Panc1 (cell line): Measurements from ENCODE around the gene HOTAIR. TPM values are rescaled to one million over a fixed set of nuclear protein-coding genes. Genes with fewer than 3 reads are reported as not detected.
A peak's percentile ranks its signal among the peaks of the same experiment; 100 is the strongest.

Source experiments
- ATAC-seq: fragments of 200-7000 bp; cut with Tn5 transposase; 2 replicates; pipeline ENCODE4 v1.9.1; 2020; ENCODE audit warnings: mild to moderate bottlenecking, moderate library complexity
- BruUV-seq: library from RNA; stranded (reverse); fragments of 400-500 nt; replicated peaks from 2 replicates; lab custom pipeline; 2021; lab: Mats Ljungman, UMichigan
- CTCF ChIA-PET: fragments of 300-600 bp; sonication (Branson Sonifier 250); formaldehyde crosslinking; loops from one replicate; lab custom pipeline; 2022; ENCODE audit warnings: antibody characterized with exemption; lab: Charles Lee
- POLR2A ChIA-PET: fragments of 300-600 bp; sonication (Branson Sonifier 250); formaldehyde crosslinking; loops from one replicate; lab custom pipeline; 2022; ENCODE audit warnings: antibody characterized with exemption; lab: Charles Lee
- DNase-seq: peaks from one replicate; pipeline ENCODE4 v3.0.0-alpha.2; 2010; ENCODE audit warnings: low read depth, low spot score
- H3K27ac ChIP-seq: 2 replicates; pipeline ENCODE4 v1.5.1; 2011; ENCODE audit warnings: mild to moderate bottlenecking, low read length, inconsistent platforms
- H3K27me3 ChIP-seq: fragments of 200-500 bp; sonication (Bioruptor generic); 2 replicates; pipeline ENCODE4 v1.6.0; 2014; ENCODE audit warnings: low read length, inconsistent platforms; ENCODE audit not compliant: control insufficient read depth, insufficient read depth
- H3K36me3 ChIP-seq: fragments of 200-500 bp; sonication (Bioruptor generic); 2 replicates; pipeline ENCODE4 v1.5.1; 2014; ENCODE audit warnings: inconsistent platforms, mild to moderate bottlenecking, low read length, moderate library complexity; ENCODE audit not compliant: control insufficient read depth, insufficient read depth
- H3K4me1 ChIP-seq: 2 replicates; pipeline ENCODE4 v1.5.1; 2011; ENCODE audit warnings: inconsistent platforms, mild to moderate bottlenecking, low read length, moderate library complexity; ENCODE audit not compliant: control insufficient read depth, insufficient read depth
- H3K4me3 ChIP-seq, 2 experiments: 2 replicates each; pipeline ENCODE4 v1.5.1; 2011 to 2012; ENCODE audit warnings: low read depth in 2 of 2, low read length in 2 of 2, mild to moderate bottlenecking in 2 of 2, inconsistent platforms in 1 of 2, moderate library complexity in 1 of 2
- H3K9me3 ChIP-seq: fragments of 200-500 bp; sonication (Bioruptor generic); 2 replicates; pipeline ENCODE4 v1.5.1; 2014; ENCODE audit warnings: low read depth, mild to moderate bottlenecking, inconsistent platforms, low read length, moderate library complexity; ENCODE audit not compliant: control insufficient read depth, insufficient read depth
- CTCF ChIP-seq: fragments of 450-650 bp; IDR thresholded peaks from 2 replicates; pipeline ENCODE4 v1.5.1; 2017; ENCODE audit warnings: mild to moderate bottlenecking
- POLR2AphosphoS5 ChIP-seq: IDR thresholded peaks from 2 replicates; pipeline ENCODE4 v1.6.1; 2012; ENCODE audit warnings: mild to moderate bottlenecking, low read depth, low read length, moderate library complexity
- SIN3A ChIP-seq: IDR thresholded peaks from 2 replicates; pipeline ENCODE4 v1.6.1; 2012; ENCODE audit warnings: low read depth, mild to moderate bottlenecking, low read length, moderate library complexity, borderline replicate concordance; ENCODE audit not compliant: insufficient read depth
- TCF7L2 ChIP-seq: IDR thresholded peaks from 2 replicates; pipeline ENCODE4 v1.6.1; 2011; ENCODE audit warnings: mild to moderate bottlenecking, low read depth, low read length, inconsistent platforms
- in situ Hi-C: cut with HindIII; loops from 2 replicates; pipeline ENCODE4 v1.10.0; 2016; ENCODE audit warnings: low sequenced_read_pairs, low pct_unique_long_range_greater_than_20kb
- intact Hi-C: fragments of 100-400 bp; cut with micrococcal nuclease; formaldehyde crosslinking; loops from one replicate; pipeline ENCODE4 v1.10.0; 2022; ENCODE audit not compliant: unreplicated experiment
- total RNA-seq: library from RNA; stranded (reverse); gene quantifications from one replicate; pipeline ENCODE4 v1.2.1, GENCODE V29; 2021; ENCODE audit not compliant: unreplicated experiment
- TF ChIP-seq, protein P1 (sequence below), 2 experiments: IDR thresholded peaks; 2 replicates each; pipeline ENCODE4 v1.6.1; 2011 to 2012; ENCODE audit warnings: low read depth in 2 of 2, control low read depth in 1 of 2, low read length in 1 of 2, mild to moderate bottlenecking in 1 of 2, moderate library complexity in 1 of 2; ENCODE audit not compliant: insufficient read depth in 1 of 2

HOTAIR gene
- total RNA-seq, 1 experiment from 2014 or later = 31.7 TPM

GRCh38 chr12:53950437-53950773 lies 24.3 kb downstream of the HOTAIR start:
- H3K27ac ChIP-seq = peak overlapping the region; percentile 88
- BruUV-seq = no TSS peak
- H3K9me3 ChIP-seq = no peaks in the 10 kb centered on the region
- H3K36me3 ChIP-seq = no peaks in the 10 kb centered on the region; the same call in 1 of the 2 replicates
- POLR2A ChIA-PET = interaction anchor here (0.6 kb wide), 1 partner anchor 15 kb away, joined by 3 read pairs; no protein-coding TSS in a partner anchor
- intact Hi-C loops = no loop called here
- in situ Hi-C loops = no loop called here
- DNase-seq (no peak), ATAC-seq (peak; percentile 12; the same call in 1 of the 2 replicates)
- H3K27me3 ChIP-seq = no peaks in the 10 kb centered on the region
- TF ChIP-seq CTCF (peak; percentile 62; the same call in 1 of the 2 replicates), POLR2AphosphoS5 (no peak), TCF7L2 (no peak), SIN3A (no peak)
- peak overlapping the region in 1 of 2 experiments; percentile 3; a peak in 1 of 4 replicates for H3K4me3 ChIP-seq
- CTCF ChIA-PET = interaction anchor here (0.8 kb wide), 1 partner anchor 12 kb away, joined by 3 read pairs; the partner anchor contains the start of gene HOXC13
- peaks cover 85% of the 10 kb centered on the region for H3K4me1 ChIP-seq

- Histone ChIP-seq H3K27ac (peak overlapping the region; percentile 88), H3K9me3 (no peaks in the 10 kb centered on the region), H3K4me3 (peak overlapping the region in 1 of 2 experiments; percentile 3; a peak in 1 of 4 replicates), H3K27me3 (no peaks in the 10 kb centered on the region), H3K4me1 (peaks cover 89% of the 10 kb centered on the region), H3K36me3 (no peaks in the 10 kb centered on the region; the same call in 1 of the 2 replicates)
- ChIA-PET CTCF (interaction anchor here (0.6 to 0.8 kb wide), 3 partner anchors 11 to 78 kb away, joined by 3 to 12 read pairs (median 6); partner anchors contain the start of genes HOXC13 and HOXC6), POLR2A (interaction anchor here (0.5 to 0.7 kb wide), 2 partner anchors 210 to 215 kb away, joined by 5 to 7 read pairs; no protein-coding TSS in a partner anchor)
- ATAC-seq (no peak), DNase-seq (no peak)
- intact Hi-C loops (loop anchor here (5.0 kb wide), 2 partner anchors 123 to 183 kb away; no protein-coding TSS in a partner anchor), in situ Hi-C loops (no loop called here)
- TF ChIP-seq SIN3A (no peak), TCF7L2 (no peak), CTCF (no peak), POLR2AphosphoS5 (no peak)
- TF ChIP-seq, protein P1, sequence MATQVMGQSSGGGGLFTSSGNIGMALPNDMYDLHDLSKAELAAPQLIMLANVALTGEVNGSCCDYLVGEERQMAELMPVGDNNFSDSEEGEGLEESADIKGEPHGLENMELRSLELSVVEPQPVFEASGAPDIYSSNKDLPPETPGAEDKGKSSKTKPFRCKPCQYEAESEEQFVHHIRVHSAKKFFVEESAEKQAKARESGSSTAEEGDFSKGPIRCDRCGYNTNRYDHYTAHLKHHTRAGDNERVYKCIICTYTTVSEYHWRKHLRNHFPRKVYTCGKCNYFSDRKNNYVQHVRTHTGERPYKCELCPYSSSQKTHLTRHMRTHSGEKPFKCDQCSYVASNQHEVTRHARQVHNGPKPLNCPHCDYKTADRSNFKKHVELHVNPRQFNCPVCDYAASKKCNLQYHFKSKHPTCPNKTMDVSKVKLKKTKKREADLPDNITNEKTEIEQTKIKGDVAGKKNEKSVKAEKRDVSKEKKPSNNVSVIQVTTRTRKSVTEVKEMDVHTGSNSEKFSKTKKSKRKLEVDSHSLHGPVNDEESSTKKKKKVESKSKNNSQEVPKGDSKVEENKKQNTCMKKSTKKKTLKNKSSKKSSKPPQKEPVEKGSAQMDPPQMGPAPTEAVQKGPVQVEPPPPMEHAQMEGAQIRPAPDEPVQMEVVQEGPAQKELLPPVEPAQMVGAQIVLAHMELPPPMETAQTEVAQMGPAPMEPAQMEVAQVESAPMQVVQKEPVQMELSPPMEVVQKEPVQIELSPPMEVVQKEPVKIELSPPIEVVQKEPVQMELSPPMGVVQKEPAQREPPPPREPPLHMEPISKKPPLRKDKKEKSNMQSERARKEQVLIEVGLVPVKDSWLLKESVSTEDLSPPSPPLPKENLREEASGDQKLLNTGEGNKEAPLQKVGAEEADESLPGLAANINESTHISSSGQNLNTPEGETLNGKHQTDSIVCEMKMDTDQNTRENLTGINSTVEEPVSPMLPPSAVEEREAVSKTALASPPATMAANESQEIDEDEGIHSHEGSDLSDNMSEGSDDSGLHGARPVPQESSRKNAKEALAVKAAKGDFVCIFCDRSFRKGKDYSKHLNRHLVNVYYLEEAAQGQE (IDR thresholded peaks at IDR 0.05; ENCODE audit: insufficient read depth in 1 of 2, low read depth in 2 of 2, low read length in 1 of 2) = no peak
- BruUV-seq = no TSS peak
Observed at GRCh38 chr12:53949631-53950436, 24.9 kb downstream of the HOTAIR start.
